Fibroblast of gingiva (primary cell): ENCODE measurements around the gene OPN1LW.
A peak's percentile ranks its signal among the peaks of the same experiment; 100 is the strongest.
"Not testable (repeated sequence)": the region's sequence is repeated elsewhere in the genome, so short reads cannot be mapped to it uniquely, and the experiment has no call there.

ENCODE experiments used
- DNase-seq: peaks from one replicate; pipeline ENCODE4 v3.0.0-alpha.2; 2011; ENCODE audit warnings: low read depth

Gene OPN1LW

GRCh38 chrX:154144010-154144409, at the start of gene OPN1LW:
Gene OPN1LW (plus strand): TSS chrX:154144243. CDS start chrX:154144284, 41 bp downstream.
- not testable (repeated sequence) for DNase-seq

GRCh38 chrX:154094833-154095232, 49.2 kb upstream of the OPN1LW start:
- no peak for DNase-seq

DNA sequence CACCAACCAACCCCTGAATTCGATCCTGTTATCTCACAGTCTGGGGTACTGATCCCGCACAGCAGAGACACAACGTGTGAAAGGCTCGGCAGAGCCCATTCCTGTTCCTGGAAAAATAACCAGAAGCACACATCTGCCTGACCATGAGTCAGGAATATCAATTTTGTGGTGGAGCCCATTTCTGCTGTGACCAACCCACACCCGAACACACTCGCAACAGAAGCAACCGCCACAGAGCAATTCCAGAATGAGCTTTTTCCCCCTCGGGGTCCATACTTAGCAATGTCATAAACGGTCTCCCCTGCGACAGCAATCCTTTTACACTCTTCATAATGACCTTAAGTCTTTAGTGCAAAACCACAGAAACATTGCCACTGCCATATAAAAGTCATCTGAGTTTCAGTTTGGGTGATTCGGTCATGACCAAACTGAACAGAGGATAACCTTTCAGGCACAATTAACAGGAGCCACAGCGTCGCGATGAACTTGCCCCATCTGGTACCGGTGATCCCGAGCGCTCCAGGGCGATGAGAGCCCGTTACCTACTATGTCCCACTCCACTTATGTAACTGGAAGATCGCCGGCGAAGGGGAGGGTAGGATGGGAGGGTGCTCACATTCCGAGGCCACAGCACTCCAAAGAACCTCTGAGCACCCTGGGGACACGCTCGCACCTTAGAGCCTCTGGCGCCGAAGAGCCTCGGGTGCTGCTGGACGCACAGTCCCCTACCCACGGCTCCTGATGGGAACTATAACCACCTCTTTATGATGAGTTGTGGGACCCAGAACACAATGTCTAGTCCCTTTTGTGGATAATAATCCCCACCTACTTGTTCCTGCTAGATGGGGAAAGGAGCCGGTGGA, 47.7 kb upstream of the OPN1LW start:
- peak; percentile 13 for DNase-seq

- DNase-seq: peak; percentile 53
Observed at GRCh38 chrX:154097003-154097588, 46.9 kb upstream of the OPN1LW start.

DNA sequence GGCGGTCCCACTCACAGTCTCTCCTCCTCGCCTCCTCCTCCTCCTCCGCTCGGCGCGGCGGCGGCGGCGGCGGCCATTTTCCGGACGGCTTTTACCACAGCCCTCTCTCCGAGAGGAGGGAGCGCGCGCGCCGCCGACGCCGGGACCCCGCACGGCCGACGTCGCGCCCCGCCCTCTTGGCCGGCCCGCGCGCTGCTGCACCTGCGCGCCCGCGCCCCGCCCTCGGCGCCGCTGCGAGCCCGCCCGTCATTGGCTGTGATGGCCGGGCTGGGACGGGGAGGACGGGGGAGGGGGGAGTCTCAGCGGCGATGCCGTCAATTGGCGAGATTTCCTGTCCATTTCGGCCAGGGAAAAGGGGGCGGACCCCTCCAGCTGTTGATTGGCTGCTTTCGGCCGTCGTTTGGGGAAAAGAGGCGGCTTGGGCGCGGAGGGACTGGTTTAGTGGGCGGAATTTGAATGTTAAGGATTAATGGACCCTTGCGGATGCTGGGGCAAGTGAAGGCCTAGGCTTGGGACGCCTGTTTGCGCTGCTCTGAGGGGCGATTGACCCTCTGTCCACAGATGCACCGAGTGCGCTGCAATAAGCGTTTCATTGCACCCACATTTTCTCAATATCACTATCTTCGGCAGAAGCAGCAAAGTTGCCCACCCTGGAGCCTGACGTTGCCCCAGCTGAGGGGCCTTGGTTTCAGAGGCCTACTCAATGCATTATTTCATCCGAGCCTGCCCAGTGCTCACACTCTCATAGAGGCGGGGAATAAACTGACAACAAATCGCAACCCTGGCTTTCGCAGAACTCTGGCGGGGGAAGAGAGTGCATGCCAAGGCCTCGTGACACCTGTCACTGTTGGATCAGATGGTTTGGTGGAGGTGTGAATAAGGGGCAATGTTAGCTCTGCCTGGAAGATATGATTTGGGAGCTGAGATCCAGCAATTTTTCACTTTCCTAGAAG, 46.2 kb upstream of the OPN1LW start, which contains the start of gene MECP2:
TSS of gene MECP2 (minus strand) at position 129 of the 953 bp plus-strand sequence.
- peak; percentile 89 for DNase-seq

DNA sequence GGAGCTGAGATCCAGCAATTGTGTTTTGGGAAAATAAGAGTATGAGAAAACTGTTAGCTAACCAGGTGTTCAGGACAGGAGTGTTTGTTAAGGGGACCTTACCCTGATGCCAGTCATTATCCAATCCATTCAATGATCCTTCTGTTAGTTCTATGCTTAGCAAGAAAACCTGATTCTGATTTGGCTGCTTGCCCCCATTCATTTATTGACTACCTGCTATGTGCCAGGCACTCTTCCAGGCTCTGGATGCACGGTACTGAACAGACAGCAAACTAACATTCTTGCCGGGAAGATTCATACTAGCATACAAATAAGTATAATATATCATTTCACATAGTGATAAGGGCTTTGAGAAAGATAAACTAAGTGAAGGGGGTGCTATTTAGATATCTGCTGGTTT, 45.5 kb upstream of the OPN1LW start:
- DNase-seq: no peak

DNA sequence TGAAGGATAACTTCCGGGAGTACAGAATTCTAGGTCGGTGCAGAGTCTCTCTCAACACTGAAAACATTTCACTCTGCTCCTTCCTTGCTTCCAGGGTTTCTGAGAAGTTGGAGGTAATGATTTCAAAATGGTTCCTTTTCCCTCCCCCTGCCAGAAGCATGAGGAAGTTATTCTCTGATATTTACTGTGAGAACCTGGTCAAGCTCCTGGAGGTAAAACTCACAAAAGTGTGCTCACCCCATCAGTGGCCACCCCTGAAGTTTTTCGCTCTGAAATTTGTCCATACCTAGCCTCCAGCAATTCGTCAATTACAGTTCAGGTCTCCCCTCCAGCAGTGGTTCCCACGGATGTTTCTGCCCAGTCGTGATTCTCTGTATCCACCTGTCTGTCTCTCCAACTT, 30.3 kb upstream of the OPN1LW start:
- no peak for DNase-seq

- DNase-seq: no peak
Observed at GRCh38 chrX:154114652-154115051, 29.4 kb upstream of the OPN1LW start.

GRCh38 chrX:154115071-154115470, 29.0 kb upstream of the OPN1LW start:
- no peak for DNase-seq

GRCh38 chrX:154115750-154116149, 28.3 kb upstream of the OPN1LW start:
- no peak for DNase-seq

- no peak for DNase-seq
Observed at GRCh38 chrX:154116426-154117211, 27.4 kb upstream of the OPN1LW start.

- DNase-seq: no peak
Observed at GRCh38 chrX:154117566-154117965, 26.5 kb upstream of the OPN1LW start.

- no peak for DNase-seq
Observed at GRCh38 chrX:154120567-154120966, 23.5 kb upstream of the OPN1LW start.

DNA sequence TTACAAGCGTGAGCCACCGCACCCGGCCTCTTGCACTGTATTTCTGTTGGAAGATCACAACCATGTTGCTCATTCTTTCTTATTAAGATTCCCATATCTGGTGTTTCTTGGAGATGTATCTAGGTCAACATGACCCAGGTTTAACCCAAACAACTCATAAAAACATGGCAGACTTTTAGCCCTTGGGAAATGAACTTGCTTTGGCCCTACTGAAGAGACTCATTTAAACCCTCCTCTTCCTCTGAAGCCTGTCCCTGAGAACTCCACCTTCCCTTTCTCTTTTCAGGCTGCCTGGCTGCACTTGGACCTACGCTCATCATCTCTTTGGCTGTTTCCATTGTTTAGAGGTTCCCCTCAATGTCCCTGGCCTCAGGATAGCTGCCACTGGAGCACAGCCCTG, 22.8 kb upstream of the OPN1LW start:
- DNase-seq: no peak

GRCh38 chrX:154121961-154122360, 22.1 kb upstream of the OPN1LW start:
- DNase-seq: no peak

GRCh38 chrX:154123241-154124219, 20.5 kb upstream of the OPN1LW start:
- no peak for DNase-seq

GRCh38 chrX:154125391-154126040, 18.5 kb upstream of the OPN1LW start:
- DNase-seq: no peak

DNA sequence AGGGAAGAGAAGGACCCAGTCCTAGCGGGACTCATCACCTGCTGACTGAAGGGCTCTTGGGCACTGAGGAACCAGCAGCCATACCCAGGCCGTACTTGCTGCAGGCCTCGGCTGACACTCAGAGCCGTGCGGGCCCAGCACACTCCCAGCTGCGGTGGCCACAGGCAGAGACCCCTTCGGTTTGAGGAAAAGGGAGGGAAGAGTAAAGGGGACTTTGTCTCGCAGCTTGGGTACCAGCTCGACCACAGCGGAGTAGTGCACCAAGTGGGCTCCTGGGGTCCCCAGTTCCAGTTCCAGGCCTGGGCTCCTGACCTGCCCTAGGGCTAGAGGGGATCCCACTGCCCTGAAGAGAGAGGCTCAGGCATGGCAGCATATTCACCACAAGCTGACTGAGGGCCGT, 17.9 kb upstream of the OPN1LW start:
- no peak for DNase-seq

DNA sequence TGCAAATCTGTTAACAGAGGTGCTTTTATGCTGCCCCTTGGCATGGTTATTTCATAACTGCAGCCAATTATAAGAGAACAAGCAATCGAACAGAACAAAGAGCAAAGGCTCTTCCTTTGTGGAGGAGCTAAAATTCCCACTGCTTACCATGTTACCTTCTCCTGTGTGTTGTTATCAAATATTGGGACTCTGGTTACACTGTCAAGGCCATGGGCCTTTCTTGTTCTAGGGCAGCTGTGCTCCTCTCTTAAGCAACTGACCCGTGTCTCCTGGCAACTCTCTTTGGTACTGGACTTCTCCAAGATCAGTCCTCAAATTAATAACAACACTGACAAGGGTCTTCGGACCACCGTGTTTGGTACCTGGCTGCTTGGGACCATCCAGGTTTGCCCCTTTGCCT, 12.1 kb upstream of the OPN1LW start:
- DNase-seq: no peak

- DNase-seq: no peak
Observed at GRCh38 chrX:154132366-154132765, 11.7 kb upstream of the OPN1LW start.
